T-helper 17 cell (primary cell): ENCODE results near the gene HSD11B2. TPM values are rescaled to one million over a fixed set of nuclear protein-coding genes. Genes with fewer than 3 reads are reported as not detected.
"Not testable (repeated sequence)": the region's sequence is repeated elsewhere in the genome, so short reads cannot be mapped to it uniquely, and the experiment has no call there.

Experiments
- ATAC-seq: fragments of 150-1000 bp; cut with Tn5 transposase; 2 replicates; pipeline ENCODE4 v1.10.0; 2021; ENCODE audit warnings: mild to moderate bottlenecking, moderate library complexity
- DNase-seq, 3 donors: peaks; one replicate each; pipeline versions ENCODE4 v3.0.0 to v3.0.0-alpha.2; 2020 to 2021
- H3K9me3 ChIP-seq: one replicate; pipeline ENCODE4 v1.7.0; 2013; ENCODE audit warnings: low read length, mild to moderate bottlenecking; ENCODE audit not compliant: control insufficient read depth, poor library complexity, severe bottlenecking
- H3K27ac Mint-ChIP-seq: one replicate; pipeline ENCODE4 v1.8.0; 2022; ENCODE audit warnings: mild to moderate bottlenecking, moderate library complexity, mixed read lengths
- H3K27me3 Mint-ChIP-seq: one replicate; pipeline ENCODE4 v1.8.0; 2022; ENCODE audit warnings: mixed read lengths
- H3K36me3 Mint-ChIP-seq: one replicate; pipeline ENCODE4 v1.8.0; 2022; ENCODE audit warnings: low read depth, mixed read lengths
- H3K4me1 Mint-ChIP-seq: one replicate; pipeline ENCODE4 v1.8.0; 2022; ENCODE audit warnings: mild to moderate bottlenecking, mixed read lengths
- H3K4me3 Mint-ChIP-seq: one replicate; pipeline ENCODE4 v1.8.0; 2022; ENCODE audit warnings: mild to moderate bottlenecking, moderate library complexity, mixed read lengths
- total RNA-seq, 4 donors: library from RNA in 2 of 4; stranded (reverse) in 2 of 4; gene quantifications; one replicate each; pipeline ENCODE4 v1.2.3 and lab custom pipeline; 2022 to 2026

HSD11B2 gene
- total RNA-seq, 2 donors from 2014 or later = not detected

DNA sequence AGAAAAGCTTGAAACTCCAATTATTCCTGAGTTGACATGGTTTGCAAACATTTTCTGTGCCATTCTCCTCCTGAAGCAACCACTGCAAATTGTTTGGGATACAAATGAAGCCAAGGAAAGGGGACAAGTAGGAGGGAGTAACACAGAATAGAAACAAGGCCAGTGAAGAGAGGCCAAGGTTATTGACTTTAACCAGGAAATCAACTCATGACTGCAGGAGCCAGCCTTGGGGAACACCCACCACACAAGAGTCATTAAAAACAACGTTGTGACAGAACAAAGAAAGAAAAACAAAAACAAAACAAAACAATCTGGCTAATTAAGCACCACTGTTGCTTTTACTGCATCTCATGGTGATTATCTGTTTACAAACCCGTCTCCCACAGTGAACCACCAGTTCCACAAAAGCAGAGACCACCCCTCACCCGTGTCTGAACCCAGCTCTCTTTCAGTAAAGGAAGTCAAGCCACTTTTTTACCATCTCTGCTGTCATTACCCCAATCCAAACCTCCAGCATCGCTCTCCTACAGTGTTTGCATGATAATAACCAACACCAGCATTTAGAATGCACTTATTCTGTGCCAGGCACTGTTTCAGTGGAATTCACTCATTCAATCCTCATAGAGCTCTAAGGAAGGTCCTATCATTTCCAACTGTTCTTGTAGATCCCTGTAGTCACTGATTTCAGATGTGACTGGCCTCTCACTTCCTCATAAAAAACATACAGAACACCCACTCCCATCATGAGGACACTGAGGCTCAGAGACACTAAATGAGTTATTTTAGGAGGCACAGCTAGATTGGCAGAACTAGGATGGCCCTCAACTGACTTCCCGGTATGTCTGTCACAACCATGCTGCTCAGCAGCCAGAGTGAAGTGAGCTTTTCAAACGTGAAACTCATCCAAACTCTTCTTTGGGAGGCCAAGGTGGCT is 16.7 kb upstream of the HSD11B2 start:
- DNase-seq (no peak), ATAC-seq (no peak)
- Mint-ChIP-seq H3K27ac (no peak overlapping the region), H3K36me3 (peaks cover 7% of the 10 kb centered on the region), H3K4me1 (peaks cover 9% of the 10 kb centered on the region), H3K27me3 (peaks cover 52% of the 10 kb centered on the region), H3K4me3 (no peak overlapping the region)
- no peaks in the 10 kb centered on the region for H3K9me3 ChIP-seq

- not testable (repeated sequence) for H3K9me3 ChIP-seq, ATAC-seq, H3K36me3 Mint-ChIP-seq, H3K27ac Mint-ChIP-seq, DNase-seq
- peak overlapping the region; percentile 71 for H3K4me3 Mint-ChIP-seq
- H3K27me3 Mint-ChIP-seq = peaks cover 53% of the 10 kb centered on the region
- H3K4me1 Mint-ChIP-seq = peaks cover 13% of the 10 kb centered on the region
Observed at GRCh38 chr16:67415421-67415820, 15.5 kb upstream of the HSD11B2 start.

DNA sequence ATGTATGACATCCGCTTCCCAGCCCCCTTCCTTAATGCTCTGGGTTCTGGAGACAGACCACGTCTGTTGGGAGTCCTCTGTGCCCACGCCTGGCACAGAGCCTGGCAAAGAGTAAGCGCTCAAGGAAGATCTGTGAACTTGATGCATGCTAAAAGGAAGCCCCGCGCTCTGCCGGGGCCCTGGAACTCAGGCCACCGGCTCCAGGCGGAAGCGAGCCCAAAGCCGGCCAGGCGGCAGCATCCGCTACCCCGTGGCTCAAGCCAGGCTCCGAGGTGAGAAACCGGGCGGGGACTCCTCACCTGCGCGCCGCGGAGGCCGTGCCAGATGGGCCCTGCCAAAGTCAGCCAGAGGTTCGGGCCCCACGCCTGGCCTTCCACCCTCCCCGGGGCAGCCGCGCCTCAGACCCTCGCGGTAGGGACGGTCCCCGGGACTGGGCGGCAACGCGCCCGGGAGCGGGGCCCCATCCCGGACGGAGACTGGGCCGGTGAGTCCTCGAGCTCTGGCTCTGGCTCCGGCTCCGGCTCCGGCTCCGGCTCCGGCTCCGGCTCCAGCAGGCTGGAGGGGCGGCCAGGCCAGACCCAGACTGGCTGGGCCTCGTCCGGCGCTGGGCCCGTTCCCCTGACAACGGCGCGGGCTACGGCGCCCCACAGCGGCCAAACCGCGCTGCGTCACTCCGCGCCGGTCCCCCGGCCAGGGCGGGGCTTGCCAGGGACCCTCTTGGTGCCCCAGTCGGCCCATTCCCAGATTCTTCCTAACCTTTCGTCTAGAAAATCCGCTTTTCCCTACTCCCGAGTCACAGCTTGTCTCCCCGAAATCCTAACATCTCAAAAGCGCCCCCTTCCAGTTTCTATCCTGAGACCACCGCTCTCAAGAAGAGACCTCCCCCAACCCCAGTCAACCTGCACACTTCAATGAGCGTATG is 14.8 kb upstream of the HSD11B2 start, which contains the start of gene ZDHHC1:
TSS of gene ZDHHC1 (minus strand) at position 606 of the 922 bp plus-strand sequence. CDS start 8,702 bp downstream, outside the sequence.
- DNase-seq (peak in 2 of 3 donors; percentile 27 to 39), ATAC-seq (peak; percentile 89)
- Mint-ChIP-seq H3K27me3 (peaks cover 50% of the 10 kb centered on the region), H3K36me3 (peaks cover 7% of the 10 kb centered on the region), H3K4me1 (peaks cover 13% of the 10 kb centered on the region), H3K4me3 (peak within 1 kb of the TSS; percentile 86), H3K27ac (peak within 1 kb of the TSS; percentile 57)
- no peaks in the 10 kb centered on the region for H3K9me3 ChIP-seq

DNA sequence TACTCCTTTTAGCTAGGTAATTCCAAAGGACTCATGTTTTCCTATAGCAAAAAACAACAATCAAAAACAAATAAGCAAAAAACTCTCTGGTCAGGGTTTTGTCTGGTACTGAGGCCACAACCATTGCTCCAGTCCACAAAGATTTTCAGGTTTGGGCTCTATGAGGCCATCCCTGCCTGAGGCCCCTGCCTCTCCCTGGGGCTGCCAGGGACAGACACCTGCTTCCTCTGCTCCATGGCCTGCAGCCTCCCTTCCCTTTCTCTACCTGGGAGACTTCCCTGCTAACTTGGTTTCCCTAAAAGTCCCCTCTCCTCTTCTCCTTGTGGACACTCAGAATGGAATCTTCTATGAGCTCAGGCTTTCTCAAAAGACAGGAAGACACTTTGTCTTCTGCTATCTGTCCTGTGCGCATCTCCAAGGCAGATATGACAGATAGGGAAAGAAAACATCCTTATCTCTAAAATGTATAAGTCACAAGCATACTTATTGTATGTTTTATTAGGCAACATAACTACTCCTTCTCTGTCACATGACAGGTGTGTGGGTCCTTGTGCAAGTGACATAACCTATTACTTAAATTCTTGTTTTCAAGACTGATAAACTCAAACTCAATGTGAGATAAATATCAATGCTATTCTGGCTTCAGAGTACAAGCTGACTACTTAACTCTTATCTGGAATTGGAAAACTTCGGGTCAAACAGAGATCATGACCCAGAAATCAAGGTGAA is 13.4 kb upstream of the HSD11B2 start:
- ATAC-seq (no peak), DNase-seq (no peak)
- peaks cover 13% of the 10 kb centered on the region for H3K4me1 Mint-ChIP-seq
- H3K9me3 ChIP-seq = no peaks in the 10 kb centered on the region
- peak overlapping the region; percentile 47 for H3K27ac Mint-ChIP-seq
- H3K27me3 Mint-ChIP-seq = peaks cover 47% of the 10 kb centered on the region
- H3K4me3 Mint-ChIP-seq = peak overlapping the region; percentile 59
- peaks cover 7% of the 10 kb centered on the region for H3K36me3 Mint-ChIP-seq

DNA sequence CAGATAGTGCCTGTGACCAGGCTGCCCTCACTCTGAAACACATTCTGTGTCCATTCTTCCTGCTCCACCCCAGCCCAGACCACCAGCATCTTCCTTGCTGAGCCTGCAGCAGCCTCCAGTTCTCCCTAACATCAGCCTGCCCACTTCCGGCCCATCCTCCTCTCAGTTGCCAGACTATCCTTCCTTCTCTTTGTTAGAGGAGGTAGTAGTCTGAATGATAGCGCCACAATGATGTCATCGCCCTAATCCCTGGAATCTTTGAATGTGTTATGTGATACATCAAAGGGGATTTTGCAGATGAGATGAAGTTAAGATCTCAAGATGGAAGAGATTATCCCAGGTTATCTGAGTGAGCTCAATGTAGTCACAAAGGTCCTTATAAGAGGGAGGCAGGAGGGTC is 11.4 kb upstream of the HSD11B2 start:
- Mint-ChIP-seq H3K27me3 (peaks cover 58% of the 10 kb centered on the region), H3K36me3 (peaks cover 5% of the 10 kb centered on the region), H3K27ac (no peak overlapping the region), H3K4me3 (no peak overlapping the region), H3K4me1 (peaks cover 10% of the 10 kb centered on the region)
- no peak for ATAC-seq
- no peak for DNase-seq
- no peaks in the 10 kb centered on the region for H3K9me3 ChIP-seq

DNA sequence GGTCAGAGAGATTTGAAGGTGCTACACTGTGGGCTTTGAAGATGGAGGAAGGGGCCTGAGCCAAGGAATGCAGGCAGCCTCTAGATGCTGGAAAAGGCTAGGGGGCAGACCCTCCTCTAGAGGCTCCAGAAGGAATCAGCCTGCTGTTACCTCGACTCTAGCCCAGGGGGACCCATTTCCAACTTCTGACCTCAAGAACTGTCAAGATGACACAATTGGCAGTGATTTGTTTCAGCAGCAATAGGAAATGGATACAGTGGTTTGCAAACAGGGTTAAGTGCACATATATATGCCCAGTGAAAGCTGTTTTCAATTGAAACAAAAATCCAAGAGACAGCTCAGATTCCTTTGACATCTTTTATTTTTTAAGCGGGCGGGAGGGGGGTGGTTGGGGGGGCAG is 11.0 kb upstream of the HSD11B2 start:
- peaks cover 10% of the 10 kb centered on the region for H3K4me1 Mint-ChIP-seq
- no peak overlapping the region for H3K4me3 Mint-ChIP-seq
- H3K27ac Mint-ChIP-seq = no peak overlapping the region
- ATAC-seq = no peak
- H3K9me3 ChIP-seq = no peaks in the 10 kb centered on the region
- DNase-seq = no peak
- H3K36me3 Mint-ChIP-seq = peaks cover 5% of the 10 kb centered on the region
- peaks cover 57% of the 10 kb centered on the region for H3K27me3 Mint-ChIP-seq

GRCh38 chr16:67421030-67421429 is 9.9 kb upstream of the HSD11B2 start:
- no peak for DNase-seq
- Mint-ChIP-seq H3K27ac (no peak overlapping the region), H3K4me1 (peaks cover 7% of the 10 kb centered on the region)

GRCh38 chr16:67423015-67423414 is 7.9 kb upstream of the HSD11B2 start:
- ATAC-seq = no peak
- Mint-ChIP-seq H3K27ac (no peak overlapping the region), H3K36me3 (peaks cover 6% of the 10 kb centered on the region), H3K4me1 (peaks cover 9% of the 10 kb centered on the region), H3K27me3 (peaks cover 56% of the 10 kb centered on the region), H3K4me3 (no peak overlapping the region)
- DNase-seq = no peak
- no peaks in the 10 kb centered on the region for H3K9me3 ChIP-seq

More at GRCh38 chr16:67421030-67421429, 9.9 kb upstream of the HSD11B2 start:
- no peaks in the 10 kb centered on the region for H3K9me3 ChIP-seq
- no peak overlapping the region for H3K4me3 Mint-ChIP-seq
- ATAC-seq = no peak
- H3K27me3 Mint-ChIP-seq = peaks cover 55% of the 10 kb centered on the region
- peaks cover 3% of the 10 kb centered on the region for H3K36me3 Mint-ChIP-seq

DNA sequence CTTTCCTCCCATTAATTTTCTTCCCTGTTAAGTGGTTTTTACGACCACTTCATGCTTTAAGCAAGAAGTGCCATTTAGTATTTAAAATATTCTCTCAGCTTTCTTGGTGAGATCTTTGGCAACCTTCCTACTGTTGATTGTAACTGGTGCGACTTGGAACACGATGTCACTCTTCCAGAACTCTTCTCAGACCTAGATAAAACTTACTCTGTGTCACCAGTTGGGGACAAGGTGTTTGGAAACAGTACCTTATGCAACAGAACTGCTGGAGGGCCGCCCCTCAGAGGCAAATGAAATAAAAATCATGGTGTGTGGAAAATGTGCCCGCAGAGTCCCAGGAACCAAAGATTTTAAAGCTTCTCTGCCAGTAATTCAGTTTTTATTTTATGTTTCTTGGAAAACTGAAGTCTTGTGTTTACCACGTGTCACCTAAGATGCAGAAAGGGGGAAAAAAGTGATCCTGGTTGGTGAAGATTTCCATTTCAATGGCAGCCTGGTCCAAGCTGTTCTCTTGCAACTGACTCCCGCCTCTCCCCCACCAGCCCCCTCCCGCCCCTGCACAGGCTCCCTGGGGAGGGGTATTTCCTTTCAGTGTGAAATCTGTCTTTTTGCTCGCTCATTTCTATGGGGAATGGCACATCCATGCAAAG is 7.2 kb upstream of the HSD11B2 start:
- Mint-ChIP-seq H3K36me3 (peaks cover 6% of the 10 kb centered on the region), H3K27me3 (peaks cover 58% of the 10 kb centered on the region), H3K27ac (no peak overlapping the region), H3K4me3 (no peak overlapping the region), H3K4me1 (peaks cover 9% of the 10 kb centered on the region)
- H3K9me3 ChIP-seq = no peaks in the 10 kb centered on the region
- DNase-seq (no peak), ATAC-seq (no peak)

- no peak overlapping the region for H3K4me3 Mint-ChIP-seq
- H3K9me3 ChIP-seq = no peaks in the 10 kb centered on the region
- peaks cover 9% of the 10 kb centered on the region for H3K4me1 Mint-ChIP-seq
- H3K27ac Mint-ChIP-seq = no peak overlapping the region
- no peak for DNase-seq
- peaks cover 61% of the 10 kb centered on the region for H3K27me3 Mint-ChIP-seq
- H3K36me3 Mint-ChIP-seq = peaks cover 6% of the 10 kb centered on the region
- ATAC-seq = no peak
Observed at GRCh38 chr16:67424261-67424615, 6.7 kb upstream of the HSD11B2 start.

- H3K9me3 ChIP-seq = no peaks in the 10 kb centered on the region
- Mint-ChIP-seq H3K4me1 (peaks cover 5% of the 10 kb centered on the region), H3K36me3 (peaks cover 6% of the 10 kb centered on the region), H3K27ac (no peak overlapping the region), H3K27me3 (peaks cover 61% of the 10 kb centered on the region), H3K4me3 (no peak overlapping the region)
- DNase-seq (no peak), ATAC-seq (no peak)
Observed at GRCh38 chr16:67425061-67425460, 5.9 kb upstream of the HSD11B2 start.

DNA sequence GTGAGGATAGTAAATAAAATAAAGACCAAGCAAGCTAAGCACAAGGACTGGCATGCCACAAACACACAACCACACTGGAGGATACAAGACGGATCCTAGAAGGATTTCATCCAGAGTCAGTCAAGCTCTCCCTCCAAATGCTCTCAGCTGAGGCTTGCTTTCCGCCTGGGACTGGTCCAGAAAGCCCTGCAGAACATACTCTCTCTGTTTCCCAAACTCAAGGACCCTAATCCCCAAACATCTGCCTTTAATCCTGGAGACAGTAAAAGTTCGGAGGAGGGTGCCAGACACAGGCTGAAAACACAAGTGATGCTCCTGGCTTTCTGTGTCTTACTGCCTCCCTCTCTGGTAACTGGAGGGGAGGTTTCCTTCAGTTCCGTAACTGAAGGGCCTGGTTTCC is 5.3 kb upstream of the HSD11B2 start:
- H3K4me1 Mint-ChIP-seq = peaks cover 8% of the 10 kb centered on the region
- ATAC-seq = no peak
- no peak for DNase-seq
- H3K9me3 ChIP-seq = no peaks in the 10 kb centered on the region
- H3K27me3 Mint-ChIP-seq = peaks cover 61% of the 10 kb centered on the region
- H3K36me3 Mint-ChIP-seq = peaks cover 6% of the 10 kb centered on the region
- no peak overlapping the region for H3K27ac Mint-ChIP-seq
- H3K4me3 Mint-ChIP-seq = no peak overlapping the region
